ENCODE results near the gene MMP12.
"Not testable (repeated sequence)": the region's sequence is repeated elsewhere in the genome, so short reads cannot be mapped to it uniquely, and the experiment has no call there.

Gene MMP12

DNA sequence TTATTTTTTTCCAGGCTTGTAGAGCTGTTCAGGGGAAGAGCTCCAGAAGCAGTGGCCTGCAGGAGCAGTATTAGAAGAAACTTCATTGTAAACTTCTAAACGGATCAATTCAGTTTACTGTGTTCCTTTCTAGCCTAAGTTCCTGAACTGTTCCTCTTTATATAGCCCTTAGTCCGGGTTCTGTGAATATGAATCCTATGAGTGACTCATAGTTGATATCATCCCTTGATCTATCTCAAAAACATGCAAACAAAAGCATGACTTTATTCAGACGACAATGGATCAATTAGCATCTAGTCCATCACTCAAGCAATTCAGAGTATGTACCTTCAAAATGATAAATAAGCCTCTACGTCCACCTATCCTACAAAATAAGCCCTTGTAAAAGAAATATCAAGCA is at the start of gene MMP12:
TSS of gene MMP12 (minus strand) at position 131 of the 400 bp plus-strand sequence. CDS start at position 86, 45 bp downstream.
- DNase-seq: no peak

DNA sequence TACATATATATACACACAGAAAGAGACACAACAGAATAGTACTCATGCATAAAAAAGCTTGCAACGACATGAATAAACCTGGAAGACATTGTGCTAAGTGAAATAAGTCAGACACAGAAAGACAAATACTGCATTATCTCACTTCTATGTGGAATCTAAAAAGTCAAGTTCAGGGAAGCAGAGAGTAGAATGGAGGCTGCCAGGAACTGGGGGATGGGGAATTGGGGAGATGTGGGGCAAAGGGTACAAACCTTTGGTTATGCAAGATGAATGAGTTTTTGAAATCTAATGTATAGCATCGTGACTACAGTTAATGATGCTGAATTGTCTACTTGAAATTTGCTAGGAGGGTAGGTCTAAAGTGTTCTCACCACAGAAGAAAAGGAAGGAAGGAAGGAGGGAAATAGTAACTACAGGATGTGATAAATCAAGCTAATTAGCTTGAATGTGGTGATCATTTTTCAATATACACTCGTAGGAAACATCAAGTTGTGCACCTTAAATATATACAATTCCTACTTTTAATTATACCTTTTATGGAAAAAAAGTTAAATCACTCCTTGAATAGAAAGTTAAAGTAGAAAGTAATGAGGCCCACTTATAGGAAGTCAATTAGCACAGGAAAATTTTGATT is 46.9 kb upstream of the MMP12 start:
- no peak for DNase-seq

DNA sequence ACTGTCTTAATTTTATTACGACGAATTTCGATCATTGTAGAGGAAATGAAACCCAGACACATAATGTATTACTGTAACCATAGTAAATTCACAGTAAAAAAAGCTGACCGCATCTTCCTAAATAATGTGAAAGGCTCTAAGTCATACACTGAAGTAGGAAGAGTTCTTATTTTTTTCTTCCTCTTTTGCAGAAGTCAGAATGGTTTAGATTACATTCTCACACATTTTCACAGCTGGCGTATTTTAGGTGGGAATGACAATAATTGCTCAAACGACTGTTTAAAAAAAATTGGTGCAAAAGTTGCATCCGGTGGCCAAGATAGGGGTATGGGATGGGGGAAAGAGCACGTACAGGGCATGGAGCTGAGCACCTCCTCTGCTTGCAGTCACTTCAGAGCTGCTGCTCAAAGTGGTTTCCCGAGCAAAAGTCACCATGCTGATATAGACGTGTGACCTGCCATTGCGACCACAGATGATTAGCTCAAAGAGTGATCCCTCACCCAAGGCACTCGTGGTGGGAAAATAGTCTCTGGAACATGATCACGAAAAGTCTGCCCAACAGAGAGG is 45.4 kb upstream of the MMP12 start:
- DNase-seq: no peak

DNA sequence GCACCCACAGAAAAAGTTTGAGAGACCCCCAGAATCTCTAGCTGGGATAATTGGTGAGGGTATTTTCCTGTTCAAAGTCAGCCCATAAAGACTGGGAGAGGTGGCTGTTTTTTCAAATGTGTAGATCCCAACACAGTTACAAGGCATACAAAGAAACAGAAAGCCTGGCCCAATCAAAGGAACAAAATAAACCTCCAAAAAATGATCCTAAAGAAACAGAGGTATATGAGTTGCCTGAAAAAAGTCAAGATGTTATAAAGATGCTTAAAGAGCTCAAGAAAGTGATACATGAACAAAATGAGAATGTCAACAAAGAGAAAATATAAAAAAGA is 40.2 kb upstream of the MMP12 start:
- no peak for DNase-seq

DNA sequence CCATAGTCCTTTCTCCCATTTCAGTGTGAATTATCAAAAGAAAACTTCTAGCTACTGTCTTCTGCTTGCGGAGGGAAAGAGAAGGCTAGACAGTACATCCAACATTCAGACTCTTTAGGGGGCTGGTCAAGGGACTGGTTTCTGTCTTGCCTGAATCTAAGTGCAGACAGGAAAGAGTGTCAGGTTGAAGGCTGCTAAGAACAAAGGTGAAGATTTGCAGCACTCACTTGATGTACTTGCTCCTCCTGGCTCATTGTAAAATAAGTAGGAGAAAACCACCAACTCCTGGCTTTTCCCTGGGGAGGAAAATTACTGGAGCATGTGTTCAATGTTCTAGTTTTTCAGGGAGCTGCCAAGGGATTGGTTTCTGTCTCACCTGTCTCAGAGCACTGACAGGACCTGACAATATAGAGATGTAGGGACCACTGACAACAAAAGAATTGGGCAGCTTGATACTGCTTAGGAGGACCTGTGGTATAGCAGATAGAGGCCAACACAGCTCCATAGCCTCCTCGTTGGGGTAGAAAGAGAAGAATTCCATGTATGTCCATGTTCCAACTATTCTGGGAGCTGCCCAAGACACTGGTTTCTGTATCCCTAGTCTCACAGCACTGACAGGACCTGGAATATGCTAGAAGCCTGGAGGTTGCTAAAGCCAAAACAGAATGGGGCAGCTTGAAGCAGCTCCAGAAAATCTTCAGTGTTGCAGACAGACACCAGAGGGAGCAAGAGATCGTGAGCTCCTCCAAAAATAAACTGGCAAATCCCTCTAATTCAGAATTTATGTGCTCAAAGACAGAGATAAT is 39.7 kb upstream of the MMP12 start:
- no peak for DNase-seq

DNA sequence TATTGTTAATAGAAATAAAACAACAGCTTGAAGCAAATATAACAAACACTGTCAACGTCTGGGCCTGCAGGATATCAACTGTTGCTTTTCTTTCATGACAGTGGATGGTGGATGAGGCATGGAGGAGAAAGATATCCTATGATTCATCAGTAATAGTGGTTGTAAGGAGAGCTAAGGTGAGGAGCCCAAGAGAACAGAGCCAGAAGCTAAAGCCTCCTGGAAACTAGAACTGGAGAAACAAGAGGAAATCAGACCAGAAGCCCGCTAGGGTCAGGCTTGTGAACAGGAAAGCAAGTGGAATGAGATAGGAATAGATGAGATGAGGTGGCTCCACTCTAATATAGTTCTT is 37.7 kb upstream of the MMP12 start:
- DNase-seq: no peak

DNA sequence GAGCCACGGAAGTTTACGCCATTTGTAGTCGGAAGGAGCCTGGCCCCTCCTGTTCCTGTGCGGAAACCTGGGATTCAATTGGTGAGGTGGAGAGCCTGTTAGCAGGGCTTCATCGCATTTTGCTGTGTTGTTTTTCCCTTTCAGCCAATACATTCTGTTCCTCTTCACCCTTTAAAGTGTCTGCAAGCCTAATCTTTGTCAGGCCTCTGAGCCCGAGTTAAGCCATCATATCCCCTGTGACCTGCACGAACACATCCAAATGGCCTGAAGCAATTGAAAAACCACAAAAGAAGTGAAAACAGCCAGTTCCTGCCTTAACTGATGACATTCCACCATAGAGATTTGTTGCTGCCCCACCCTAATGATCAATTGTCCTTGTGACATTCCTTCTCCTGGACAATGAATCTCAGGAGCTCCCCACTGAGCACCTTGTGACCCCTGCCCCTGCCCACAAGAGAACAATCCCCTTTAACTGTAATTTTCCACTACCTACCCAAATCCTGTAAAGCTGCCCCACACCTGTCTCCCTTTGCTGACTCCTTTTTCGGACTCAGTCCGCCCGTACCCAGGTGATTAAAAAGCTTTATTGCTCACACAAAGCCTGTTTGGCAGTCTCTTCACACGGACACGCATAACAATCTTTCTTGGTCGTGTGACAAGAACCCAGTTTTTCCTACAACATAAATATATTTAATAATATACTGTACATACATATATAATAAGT is 37.1 kb upstream of the MMP12 start:
- no peak for DNase-seq

DNA sequence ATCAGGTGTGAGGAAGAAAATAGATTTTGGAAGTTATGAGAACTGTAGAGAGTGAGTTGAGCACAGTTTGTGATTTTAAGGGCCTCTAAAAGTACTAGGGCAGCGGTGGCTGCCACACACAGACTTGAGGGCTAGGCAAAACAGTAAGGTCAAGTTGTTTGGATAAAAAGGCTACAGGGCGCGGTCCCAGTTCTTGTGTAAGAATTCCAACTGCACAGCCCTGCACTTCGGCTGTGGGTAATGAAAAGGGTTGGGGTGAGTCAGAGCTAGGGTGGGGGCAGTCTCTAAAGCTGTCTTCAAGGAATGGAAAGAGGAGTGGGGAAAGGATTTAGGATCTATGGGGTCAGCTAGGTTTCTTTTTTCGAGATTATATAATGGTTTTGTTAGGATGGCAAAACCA is 31.1 kb upstream of the MMP12 start:
- not testable (repeated sequence) for DNase-seq

DNA sequence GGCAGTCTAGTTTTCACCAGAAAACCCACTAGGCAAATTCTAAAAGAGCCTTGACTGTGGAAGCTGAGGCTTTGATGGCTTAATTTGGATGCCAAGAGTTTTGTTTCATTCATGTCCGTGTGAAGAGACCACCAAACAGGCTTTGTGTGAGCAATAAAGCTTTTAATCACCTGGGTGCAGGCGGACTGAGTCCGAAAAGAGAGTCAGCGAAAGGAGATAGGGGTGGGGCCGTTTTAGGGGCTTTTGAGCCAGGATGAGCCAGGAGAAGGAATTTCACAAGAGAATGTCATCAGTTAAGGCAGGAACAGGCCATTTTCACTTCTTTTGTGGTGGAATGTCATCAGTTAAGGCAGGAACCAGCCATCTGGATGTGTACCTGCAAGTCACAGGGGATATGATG is 29.1 kb upstream of the MMP12 start:
- not testable (repeated sequence) for DNase-seq

DNA sequence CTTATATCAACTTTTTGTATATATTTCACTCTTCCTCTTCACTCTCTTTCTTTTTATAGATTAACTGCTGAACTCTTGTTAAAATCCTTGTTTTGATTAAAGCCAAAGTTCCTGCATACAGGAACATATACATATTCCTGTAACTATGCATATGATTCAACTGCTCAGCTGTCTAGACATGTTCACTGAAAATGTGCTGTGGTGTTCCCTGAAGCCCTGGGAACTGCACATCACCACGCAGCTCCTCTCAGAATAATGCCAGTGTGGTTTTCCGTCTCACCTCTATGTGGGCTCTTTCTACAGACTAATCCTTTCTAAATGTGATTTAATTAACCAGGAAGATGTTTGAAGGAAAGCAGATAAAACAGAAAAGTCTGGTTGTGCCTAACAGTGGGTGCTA is 25.6 kb upstream of the MMP12 start:
- DNase-seq: no peak

DNA sequence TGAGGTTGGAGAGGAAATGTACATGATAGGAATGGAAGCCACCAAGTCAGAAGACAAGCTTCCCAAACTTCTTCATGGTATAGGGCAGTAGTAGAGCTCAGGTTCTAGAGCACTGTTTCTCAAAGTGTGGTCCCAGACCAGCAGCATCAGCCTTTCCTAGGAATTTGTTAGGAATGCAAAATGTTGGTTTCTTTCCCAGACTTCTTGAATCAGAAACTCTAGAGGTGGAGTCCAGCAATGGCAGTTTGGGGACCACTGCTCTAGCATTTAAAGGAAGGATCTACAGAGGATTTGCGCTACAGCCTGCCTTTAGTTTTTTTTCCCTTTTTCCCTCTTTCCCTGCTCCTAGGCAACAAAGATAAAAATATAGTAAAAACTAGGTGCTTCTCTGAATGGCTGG is 17.0 kb upstream of the MMP12 start:
- DNase-seq: no peak

DNA sequence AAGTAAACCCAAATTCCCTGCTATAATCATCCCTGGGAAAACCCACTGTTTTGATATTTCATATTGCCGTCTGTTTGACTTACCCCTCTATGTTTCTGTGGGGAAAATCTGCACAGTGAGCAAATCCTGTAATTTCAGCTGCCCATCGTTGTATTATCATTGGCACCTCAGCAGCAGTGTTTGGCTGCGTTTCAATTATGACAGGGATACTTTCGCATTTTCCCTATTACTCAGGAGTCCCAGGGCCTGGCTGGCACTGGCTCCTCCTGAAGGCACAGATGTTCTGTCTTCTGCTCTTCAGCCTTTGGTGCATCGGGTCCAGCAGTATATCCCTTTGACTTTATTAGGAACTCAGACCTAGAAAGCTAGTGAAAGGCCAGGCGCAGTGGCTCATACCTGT is 12.2 kb upstream of the MMP12 start:
- DNase-seq: no peak

DNA sequence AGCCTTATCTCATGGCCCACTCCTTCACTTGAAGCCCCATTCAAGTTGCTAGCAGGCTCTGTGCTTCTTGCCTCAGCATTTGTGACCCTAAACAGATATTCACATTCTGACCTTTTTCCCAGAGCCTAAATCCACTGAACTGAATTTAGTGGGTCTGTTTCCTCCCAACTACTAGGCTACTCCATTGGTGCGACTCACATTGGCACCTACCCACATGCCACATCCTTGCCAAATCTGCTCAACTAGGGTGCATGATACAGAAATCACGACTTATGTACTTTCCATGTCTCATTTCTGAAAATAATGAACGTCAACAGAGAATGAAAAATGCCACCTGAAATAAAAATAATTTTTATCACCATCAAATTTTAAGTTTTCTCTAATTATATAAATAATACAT is 8.4 kb upstream of the MMP12 start:
- no peak for DNase-seq

DNA sequence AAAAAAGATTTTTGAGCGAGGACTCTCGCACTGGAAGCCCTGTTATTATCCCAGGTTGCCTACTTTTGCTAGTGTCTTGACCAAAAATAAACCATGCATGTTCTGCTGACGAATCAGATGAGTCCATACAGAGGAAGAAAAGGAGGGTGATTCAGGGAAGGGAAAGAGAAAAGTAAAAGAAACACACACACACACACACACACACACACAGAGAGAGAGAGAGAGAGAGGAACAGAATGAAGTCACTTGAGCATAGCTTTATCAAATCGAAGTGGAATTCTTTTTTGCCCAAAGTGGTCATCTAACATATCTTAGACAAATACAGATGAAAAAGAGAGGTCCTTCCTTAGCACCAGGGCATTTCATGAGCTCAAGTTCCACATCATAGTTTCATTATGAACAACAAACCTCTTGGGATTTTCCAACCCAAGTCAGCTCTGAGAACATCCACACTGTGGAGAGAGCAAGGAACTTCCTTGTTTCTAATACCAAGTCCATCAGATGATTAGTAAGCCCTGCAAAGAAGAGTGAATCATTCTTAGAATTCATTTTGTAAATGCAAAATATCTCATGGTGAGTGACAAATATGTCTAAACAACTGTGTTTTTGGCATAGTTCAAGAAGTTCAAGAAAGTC is 7.7 kb upstream of the MMP12 start:
- DNase-seq: no peak

DNA sequence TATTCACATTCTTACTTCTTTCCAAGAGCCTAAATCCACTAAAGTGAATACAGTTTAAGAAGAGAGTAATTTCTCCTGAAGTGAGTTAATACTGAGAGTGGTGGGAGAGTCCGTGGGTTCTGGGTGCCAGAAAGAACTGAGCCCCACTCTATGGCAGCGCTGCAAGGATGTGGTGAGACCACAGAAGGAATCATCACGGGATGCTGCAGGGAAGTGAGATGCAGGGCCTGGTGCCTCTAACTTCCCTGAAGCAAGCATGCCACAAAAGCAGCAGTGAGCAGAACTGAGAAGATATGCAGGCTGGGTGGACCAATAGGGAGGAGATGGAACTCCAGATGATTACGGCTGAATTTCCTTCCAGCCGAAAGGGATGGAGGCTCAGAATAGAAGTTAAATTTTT is 5.0 kb upstream of the MMP12 start:
- DNase-seq: no peak

DNA sequence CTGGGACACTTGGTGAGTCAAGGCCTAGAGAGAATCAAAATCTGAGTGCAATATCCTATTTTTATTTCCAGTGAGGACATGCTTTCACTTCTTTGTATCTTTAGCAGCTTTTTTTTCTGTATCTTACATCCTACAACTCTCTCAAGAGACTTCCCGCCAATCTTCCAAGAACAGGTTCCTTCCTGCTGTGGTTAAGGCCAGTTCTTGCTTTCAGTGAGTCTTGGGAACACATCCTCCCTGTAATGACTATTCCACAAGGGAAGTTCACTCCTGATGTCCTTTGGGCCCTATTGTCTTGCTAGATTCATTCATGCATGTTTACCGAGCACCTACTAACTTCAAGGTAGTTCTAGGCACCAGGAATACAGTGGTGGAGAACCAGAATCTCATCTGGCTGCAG is 3.8 kb upstream of the MMP12 start:
- DNase-seq: no peak

DNA sequence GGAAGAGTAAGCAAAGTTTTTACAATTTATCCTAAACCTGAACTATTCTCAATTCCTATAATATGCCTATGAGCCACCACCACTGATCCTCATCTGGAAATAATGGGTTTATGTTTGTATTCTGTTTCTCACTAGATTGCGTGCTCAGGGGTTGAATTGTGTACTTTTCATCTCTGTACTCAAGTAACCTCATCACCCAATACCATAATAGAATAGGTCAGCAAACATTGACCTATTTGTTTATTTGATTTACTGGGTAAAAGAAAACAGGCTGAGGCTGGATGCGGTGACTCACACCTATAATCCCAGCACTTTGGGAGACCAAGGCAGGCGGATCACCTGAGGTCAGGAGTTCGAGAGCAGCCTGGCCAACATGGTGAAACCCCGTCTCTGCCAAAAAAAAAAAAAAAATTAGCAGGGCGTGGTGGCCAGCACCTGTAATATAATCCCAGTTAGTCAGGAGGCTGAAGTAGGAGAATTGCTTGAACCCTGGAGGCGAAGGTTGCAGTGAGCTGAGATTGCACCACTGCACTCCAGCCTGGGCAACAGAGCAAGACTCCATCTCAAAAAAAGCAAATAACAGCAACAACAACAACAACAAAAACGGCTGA is 5.3 kb downstream of the MMP12 start:
- DNase-seq: not testable (repeated sequence)

DNA sequence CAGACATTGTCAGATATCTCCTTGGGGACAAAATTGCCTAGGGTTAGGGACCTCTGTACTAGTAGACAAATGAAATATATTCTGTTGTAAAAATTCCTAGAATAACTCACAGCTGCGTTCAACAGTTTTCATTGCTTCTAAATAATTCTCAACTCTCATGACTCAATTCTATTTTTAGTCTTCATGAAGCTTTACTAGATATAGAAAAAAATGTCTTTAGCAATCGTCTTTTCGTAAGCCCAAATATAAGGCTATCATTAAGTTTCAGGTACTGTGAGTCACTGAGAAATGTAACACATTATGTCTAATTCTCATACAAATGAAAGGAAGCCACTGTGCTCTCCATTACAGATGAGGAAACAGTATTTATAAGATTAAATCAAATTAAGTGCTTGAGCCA is 6.4 kb downstream of the MMP12 start:
- no peak for DNase-seq

DNA sequence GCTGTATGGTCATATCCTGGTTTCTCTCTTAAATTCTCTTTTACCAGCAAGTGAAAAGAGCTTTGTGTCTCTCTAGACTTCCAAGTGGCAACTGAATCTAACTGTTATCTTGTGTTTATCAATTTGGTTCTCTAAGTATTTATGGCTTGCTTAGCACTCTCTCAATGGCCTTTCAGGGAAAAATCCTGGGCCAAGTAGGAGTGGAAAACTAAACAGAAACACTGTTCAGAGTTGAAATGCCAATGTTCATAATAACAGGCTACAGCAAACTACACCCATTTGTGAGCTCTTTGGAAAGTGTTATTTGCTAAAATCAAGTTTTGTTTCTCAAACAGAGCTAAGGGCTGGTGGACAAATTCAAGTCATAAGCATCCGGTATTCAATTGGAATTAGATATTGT is 10.1 kb downstream of the MMP12 start:
- DNase-seq: no peak

DNA sequence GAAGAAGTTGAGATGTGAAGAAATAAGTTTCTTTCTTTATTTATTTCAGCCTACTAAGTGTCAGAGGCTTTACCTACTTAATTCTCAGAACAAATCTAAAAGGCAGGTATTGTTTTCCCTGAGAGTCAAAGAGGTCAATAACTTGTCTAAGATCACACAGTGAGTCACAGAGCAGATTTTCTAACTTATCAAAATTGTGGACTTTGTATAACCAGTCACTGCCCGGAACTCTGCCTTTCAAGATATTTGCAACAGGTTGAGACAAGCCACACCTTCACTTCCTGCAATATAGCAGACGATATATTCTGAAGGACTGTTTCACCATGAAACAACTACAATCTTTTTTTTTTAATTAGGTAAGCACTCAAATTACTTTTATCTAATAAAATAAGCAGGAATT is 20.8 kb downstream of the MMP12 start:
- DNase-seq: no peak

DNA sequence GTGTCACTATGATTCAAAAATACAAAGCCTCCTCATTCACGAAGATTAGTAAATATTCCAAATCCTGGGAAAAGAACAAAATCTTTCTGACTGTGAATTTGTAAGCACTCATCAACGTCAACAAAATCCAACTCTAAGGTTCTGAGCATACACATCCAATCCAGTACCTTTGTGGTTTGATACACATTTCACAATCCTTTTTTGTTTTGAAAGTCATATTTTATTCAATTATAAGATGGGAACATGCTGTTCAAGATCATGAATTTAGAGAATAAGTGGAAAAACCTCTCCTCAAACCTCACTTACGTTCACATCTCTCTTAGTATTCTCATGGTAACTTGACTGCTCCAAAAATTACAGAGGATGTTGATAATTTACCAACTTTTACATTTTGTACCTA is 21.7 kb downstream of the MMP12 start:
- DNase-seq: no peak

DNA sequence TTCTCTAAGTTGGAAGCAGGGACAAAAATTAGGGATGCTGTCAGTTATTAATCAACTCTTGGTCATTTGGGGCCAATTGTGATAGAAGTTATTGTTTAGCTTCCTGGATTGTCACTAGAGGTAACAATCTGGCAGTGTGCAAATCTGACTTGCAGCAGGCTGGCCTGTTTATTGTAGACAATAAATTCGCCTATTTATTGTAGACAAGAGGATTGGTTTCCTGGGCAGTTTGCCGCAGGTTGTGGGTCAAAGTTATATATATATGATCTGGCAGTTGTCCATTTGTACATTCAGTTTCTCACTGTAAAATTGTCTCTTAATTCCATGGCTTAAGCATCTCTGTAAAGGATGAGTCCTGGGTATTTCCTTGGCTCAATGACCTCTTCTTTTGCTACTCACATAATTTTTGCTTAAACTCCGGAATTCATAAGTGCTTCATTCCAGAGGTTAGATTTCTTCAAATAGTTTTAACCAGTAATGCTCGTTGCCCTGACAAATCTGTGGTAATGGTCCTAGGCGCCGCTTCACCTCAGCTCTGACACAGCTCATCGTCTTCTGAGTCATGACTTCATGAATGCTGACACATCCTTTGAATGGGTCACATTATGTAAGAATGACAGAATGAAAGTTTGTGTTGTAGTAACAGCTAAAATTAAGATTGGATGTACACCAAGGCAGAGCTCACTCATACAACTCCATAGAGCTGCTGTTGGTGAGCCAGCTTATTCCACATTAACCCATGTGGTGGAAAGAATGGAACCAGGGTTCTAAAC is 23.6 kb downstream of the MMP12 start:
- DNase-seq: no peak

All from NCI-H1417 treated with DMSO at 0.1 percent for 48 hours (cell line).